GM10847 (cell line): ENCODE results near the gene CFAP65.

Experiments
- POLR2A ChIP-seq: IDR thresholded peaks from 2 replicates; pipeline ENCODE4 v1.6.1; 2011; ENCODE audit not compliant: insufficient read length; ENCODE audit errors: extremely low read depth

The CFAP65 gene

DNA sequence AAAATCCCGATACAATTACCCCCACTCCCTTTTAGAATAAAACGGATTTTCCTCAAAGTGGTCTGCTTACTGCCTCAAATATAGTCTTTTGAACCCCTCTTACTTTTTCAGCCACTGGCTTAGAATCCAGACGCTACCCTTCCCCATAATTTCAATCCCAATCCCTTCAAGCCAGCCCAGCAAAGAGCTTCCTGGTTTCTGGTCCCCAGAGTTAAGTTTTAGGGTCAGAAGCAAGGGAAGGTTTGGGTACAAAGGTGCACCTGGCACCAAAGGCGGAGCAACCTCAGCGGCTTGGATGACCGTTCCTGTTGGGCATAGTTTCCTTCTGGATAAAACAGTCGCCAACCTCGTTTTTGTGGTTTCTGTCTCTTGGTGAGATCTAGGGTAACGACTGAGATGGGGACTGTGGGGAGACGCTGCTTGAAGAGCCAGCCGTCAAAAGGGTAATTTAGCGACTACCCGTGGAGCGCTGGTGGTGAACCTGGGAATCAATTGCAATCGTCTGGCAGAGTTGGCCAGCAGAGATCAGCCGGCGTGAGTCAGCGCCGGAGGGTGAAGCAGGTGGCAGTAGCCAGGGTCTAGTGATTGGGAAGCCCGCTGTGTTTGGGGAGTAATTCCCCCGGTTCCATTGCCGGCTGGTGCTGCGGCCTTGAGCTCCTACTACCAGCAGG lies 57.9 kb downstream of the CFAP65 start:
- TF ChIP-seq POLR2A, result no peak

DNA sequence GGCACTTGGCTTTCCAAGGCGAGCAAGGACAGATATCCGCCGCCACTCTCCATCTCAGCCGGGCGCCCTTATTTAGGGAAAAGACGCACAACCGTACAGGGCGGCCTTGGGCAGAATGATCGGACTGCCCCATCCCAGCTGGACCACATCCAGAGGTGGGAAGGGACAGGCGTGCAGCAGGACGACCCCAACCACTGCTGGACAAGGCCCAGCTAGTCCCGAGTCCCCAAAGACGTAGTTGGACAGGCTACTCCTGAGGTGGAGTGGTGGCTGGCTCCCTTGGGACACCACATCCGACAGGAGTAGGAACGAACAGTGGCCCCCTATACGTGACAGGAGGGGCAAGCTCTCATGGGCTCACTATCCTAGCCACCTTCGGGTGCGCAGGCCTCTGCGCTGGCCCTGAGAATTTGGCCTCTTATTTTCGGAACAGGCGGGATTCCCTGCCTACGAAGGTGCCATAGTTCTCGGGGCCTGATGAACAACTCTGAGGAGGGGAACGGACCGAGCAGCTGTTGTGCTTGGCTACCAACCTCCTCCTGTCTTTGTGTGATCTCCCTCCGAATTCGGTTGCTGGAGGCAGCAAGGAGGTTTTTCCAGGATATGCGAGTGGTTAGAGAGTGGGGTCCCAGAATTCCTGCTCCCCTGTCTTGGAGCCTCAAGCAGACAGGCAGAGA lies 58.6 kb downstream of the CFAP65 start:
- TF ChIP-seq POLR2A, result no peak

GRCh38 chr2:218981881-218982585 lies 59.3 kb downstream of the CFAP65 start:
- TF ChIP-seq POLR2A, result no peak

GRCh38 chr2:218981390-218981880 lies 59.9 kb downstream of the CFAP65 start:
- TF ChIP-seq POLR2A, result no peak

- no peak for TF ChIP-seq POLR2A
Observed at GRCh38 chr2:218980735-218981389, 60.5 kb downstream of the CFAP65 start.

GRCh38 chr2:218979846-218980734 lies 61.2 kb downstream of the CFAP65 start:
- no peak for TF ChIP-seq POLR2A

- no peak for TF ChIP-seq POLR2A
Observed at GRCh38 chr2:218975060-218975777, 66.1 kb downstream of the CFAP65 start.

DNA sequence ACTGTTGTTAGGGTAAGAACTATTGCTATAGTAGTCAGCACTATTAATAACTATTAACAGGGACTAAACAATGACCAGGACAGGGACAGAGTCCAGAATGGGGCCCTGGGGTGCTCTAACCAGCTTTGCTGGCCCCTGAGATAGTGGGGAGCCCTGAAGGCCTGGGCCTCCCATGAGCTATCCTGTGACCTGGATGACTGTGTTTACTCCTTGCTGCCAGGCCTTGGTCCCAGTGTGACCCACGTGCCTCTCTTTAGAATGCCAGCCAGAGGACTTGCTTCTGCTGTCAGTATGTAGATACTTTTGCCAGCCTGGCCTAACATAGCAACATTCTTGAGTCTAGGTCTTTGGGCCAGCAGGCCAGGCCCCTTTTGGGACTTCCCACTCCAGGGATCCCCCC lies 70.4 kb downstream of the CFAP65 start:
- no peak for TF ChIP-seq POLR2A

GRCh38 chr2:218964041-218964771 lies 77.1 kb downstream of the CFAP65 start:
- no peak for TF ChIP-seq POLR2A

DNA sequence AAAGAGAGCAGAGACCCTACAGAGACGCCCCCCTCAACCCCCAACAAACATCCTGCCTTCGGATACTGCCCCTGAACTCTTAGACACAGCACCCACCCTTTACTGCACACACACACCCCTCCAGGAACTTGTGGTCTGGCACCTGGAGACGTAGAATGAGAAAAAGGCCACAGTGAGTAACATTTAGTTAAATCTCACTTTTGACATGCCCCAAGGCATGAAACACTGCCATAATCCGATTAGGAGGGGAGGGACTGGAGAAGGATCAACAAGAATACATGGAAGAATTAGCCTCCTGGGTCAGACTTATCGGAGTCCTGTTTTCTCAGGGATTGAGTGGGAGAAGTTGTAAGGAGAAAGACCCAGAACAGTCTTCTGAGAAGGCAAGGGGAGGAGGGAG lies 77.7 kb downstream of the CFAP65 start:
- no peak for TF ChIP-seq POLR2A

GRCh38 chr2:218962859-218963492 lies 78.3 kb downstream of the CFAP65 start:
- no peak for TF ChIP-seq POLR2A

GRCh38 chr2:218961651-218962570 lies 79.4 kb downstream of the CFAP65 start:
- TF ChIP-seq POLR2A, result no peak
